ENCODE results near the gene FAXC.

Gene FAXC

DNA sequence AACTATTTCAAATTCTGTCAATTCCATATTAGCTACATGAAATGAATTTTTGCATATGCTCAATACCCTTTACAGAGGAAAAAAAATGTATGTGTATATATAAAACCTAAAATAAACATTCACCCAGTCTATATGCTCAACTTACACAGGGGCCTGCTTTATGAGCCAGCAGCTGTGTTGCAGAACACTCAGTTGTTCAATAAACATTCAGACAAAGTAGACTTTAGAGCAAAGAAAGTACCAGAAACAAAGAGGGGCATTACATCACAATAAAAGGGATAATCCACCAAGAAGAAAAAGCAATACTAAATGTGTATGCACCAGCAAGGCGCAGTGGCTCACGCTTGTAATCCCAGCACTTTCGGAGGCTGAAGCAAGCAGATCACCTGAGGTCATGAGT, 35.0 kb upstream of the FAXC start:
- TF ChIP-seq, protein P1, sequence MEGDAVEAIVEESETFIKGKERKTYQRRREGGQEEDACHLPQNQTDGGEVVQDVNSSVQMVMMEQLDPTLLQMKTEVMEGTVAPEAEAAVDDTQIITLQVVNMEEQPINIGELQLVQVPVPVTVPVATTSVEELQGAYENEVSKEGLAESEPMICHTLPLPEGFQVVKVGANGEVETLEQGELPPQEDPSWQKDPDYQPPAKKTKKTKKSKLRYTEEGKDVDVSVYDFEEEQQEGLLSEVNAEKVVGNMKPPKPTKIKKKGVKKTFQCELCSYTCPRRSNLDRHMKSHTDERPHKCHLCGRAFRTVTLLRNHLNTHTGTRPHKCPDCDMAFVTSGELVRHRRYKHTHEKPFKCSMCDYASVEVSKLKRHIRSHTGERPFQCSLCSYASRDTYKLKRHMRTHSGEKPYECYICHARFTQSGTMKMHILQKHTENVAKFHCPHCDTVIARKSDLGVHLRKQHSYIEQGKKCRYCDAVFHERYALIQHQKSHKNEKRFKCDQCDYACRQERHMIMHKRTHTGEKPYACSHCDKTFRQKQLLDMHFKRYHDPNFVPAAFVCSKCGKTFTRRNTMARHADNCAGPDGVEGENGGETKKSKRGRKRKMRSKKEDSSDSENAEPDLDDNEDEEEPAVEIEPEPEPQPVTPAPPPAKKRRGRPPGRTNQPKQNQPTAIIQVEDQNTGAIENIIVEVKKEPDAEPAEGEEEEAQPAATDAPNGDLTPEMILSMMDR (IDR thresholded peaks at IDR 0.05), result no peak
- H3K4me3 Mint-ChIP-seq, result no peak overlapping the region
- H3K36me3 Mint-ChIP-seq (ENCODE audit: low read depth), result peaks cover 5% of the 10 kb centered on the region
- H3K4me1 Mint-ChIP-seq, result no peaks in the 10 kb centered on the region
- H3K9me3 Mint-ChIP-seq, result no peaks in the 10 kb centered on the region
- no peak overlapping the region for H3K27ac Mint-ChIP-seq
- DNase-seq, result no peak
- H3K27me3 Mint-ChIP-seq (ENCODE audit: low read depth, poor library complexity), result peaks cover 22% of the 10 kb centered on the region

DNA sequence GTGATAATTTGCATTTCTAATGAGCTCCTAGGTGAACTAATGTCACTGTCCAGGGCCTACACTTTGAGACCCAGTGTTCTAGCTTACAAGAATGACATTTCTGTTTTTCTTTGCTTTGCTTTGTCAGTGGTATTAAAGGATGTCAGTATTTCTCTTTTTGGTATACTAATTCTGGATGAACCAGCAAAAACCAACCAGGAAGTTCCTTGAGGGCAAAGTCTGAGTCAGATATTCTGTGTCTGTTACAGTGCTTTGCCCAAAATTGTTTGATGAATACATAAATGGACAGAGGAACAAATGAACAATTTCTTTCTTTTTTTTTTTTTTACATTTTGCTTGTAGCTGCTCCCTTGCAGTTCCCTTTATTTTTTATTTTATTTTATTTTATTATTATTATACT, 29.2 kb upstream of the FAXC start:
- no peak for DNase-seq
- no peaks in the 10 kb centered on the region for H3K4me1 Mint-ChIP-seq
- H3K27ac Mint-ChIP-seq, result no peak overlapping the region
- no peaks in the 10 kb centered on the region for H3K9me3 Mint-ChIP-seq
- H3K36me3 Mint-ChIP-seq (ENCODE audit: low read depth), result no peaks in the 10 kb centered on the region
- peaks cover 2% of the 10 kb centered on the region for H3K27me3 Mint-ChIP-seq (ENCODE audit: low read depth, poor library complexity)
- TF ChIP-seq, protein P1 (IDR thresholded peaks at IDR 0.05), result no peak
- no peak overlapping the region for H3K4me3 Mint-ChIP-seq

DNA sequence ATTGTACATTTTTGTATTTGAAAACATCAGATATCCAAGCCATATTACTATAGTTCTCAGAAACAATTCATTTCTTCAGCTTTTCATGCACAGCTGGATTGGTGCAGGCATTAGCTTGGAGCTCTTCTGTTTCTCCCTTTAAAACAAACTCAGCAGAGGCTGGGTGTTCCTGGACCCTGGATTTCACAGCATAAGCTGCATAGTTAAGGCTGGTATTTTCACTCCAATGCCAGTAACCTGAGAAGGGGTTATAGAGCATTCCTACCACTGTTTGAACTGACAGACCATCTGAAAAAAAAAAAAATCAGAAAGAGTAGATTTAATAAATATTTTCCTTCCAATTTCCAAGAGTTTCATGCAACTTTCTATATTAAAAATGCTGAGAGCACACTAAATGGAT, 20.1 kb upstream of the FAXC start:
- H3K27me3 Mint-ChIP-seq (ENCODE audit: low read depth, poor library complexity), result no peaks in the 10 kb centered on the region
- H3K4me1 Mint-ChIP-seq, result peaks cover 7% of the 10 kb centered on the region
- H3K4me3 Mint-ChIP-seq, result no peak overlapping the region
- no peaks in the 10 kb centered on the region for H3K9me3 Mint-ChIP-seq
- no peak for DNase-seq
- TF ChIP-seq, protein P1 (IDR thresholded peaks at IDR 0.05), result no peak
- H3K27ac Mint-ChIP-seq, result peak overlapping the region; percentile 69
- H3K36me3 Mint-ChIP-seq (ENCODE audit: low read depth), result no peaks in the 10 kb centered on the region

DNA sequence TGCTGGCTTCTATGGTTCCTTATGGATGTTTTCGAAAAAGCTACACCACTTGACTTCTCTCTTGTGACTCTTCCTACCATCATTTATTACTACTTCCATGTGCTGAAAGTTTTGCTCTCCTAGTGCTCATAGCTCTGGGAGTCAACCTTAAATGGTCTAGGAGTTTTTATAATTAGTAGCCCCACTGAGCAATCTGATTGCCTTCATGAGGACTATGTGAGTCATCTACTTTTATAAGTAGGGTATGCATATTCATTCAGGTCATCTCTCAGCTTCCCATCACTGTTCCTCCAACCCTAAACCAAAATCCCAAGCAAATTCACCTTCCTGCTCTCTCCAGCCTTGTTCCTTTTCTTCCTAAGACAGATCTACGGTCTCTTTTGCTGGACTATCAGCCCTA, 17.4 kb upstream of the FAXC start:
- Mint-ChIP-seq H3K4me1 (peaks cover 7% of the 10 kb centered on the region), H3K4me3 (no peak overlapping the region)

DNA sequence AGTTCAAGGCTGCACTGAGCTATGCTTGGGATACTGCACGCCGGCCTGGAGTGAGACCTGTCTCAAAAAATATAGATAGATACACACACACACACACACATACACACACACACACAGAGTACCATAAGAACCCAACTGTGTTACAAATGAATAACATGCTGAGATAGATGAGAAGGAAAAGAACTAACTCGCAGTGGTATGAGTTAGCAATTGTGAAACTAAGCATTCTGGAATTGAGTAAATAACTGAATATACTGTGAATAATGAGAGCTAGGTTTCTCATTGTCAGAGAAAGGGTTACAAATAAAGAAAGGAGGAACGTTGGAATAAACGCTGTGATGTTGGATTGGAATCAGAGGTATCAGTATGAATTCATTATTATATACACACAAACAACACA, 14.6 kb upstream of the FAXC start:
- DNase-seq, result no peak
- Mint-ChIP-seq H3K4me3 (no peak overlapping the region), H3K9me3 (no peaks in the 10 kb centered on the region), H3K36me3 (ENCODE audit: low read depth) (no peaks in the 10 kb centered on the region), H3K27me3 (ENCODE audit: low read depth, poor library complexity) (peaks cover 17% of the 10 kb centered on the region), H3K4me1 (no peaks in the 10 kb centered on the region), H3K27ac (no peak overlapping the region)
- TF ChIP-seq, protein P1 (IDR thresholded peaks at IDR 0.05), result no peak

More for the DNA sequence above, 17.4 kb upstream of the FAXC start:
- Mint-ChIP-seq H3K9me3 (no peaks in the 10 kb centered on the region), H3K27ac (no peak overlapping the region), H3K36me3 (ENCODE audit: low read depth) (no peaks in the 10 kb centered on the region), H3K27me3 (ENCODE audit: low read depth, poor library complexity) (no peaks in the 10 kb centered on the region)
- TF ChIP-seq, protein P1 (IDR thresholded peaks at IDR 0.05), result no peak
- no peak for DNase-seq

DNA sequence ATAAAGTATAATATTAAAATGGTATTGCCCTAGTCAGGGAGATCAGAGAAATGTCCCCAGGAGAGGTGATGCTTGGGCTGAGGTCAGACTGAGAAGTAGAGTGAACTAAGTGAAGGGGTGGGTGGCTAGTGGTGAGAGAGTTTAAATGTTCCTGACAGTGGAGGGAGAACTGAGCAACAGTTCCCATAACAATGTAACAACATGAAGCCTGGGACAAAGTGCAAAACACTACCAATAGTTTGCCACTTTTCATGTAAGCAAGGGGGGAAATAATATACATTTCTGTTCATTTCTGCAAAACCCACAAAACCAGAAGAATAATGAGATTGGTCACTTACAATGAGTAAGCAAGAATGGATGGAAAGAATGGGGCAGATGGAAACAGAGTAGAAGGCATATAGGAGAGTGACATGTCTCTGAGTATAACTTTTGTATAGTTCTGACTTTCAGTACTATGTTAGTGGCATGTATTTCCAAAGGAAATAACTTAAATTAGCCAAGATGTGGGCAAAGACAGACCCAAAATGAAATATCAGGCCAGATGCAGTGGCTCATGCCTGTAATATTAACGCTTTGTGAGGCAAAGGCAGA, 13.3 kb upstream of the FAXC start:
- Mint-ChIP-seq H3K9me3 (no peaks in the 10 kb centered on the region), H3K27ac (no peak overlapping the region), H3K27me3 (ENCODE audit: low read depth, poor library complexity) (peaks cover 17% of the 10 kb centered on the region), H3K4me1 (no peaks in the 10 kb centered on the region), H3K4me3 (no peak overlapping the region), H3K36me3 (ENCODE audit: low read depth) (no peaks in the 10 kb centered on the region)
- DNase-seq, result no peak
- TF ChIP-seq, protein P1 (IDR thresholded peaks at IDR 0.05), result no peak
